HL-60 (cell line): Measurements from ENCODE around the gene PRSS33.

ENCODE experiments used
- POLR2AphosphoS5 ChIP-seq: IDR thresholded peaks from 2 replicates; pipeline ENCODE4 v1.6.1; 2012; ENCODE audit warnings: low read depth
- TF ChIP-seq, protein P1 (sequence below): IDR thresholded peaks from one replicate; pipeline ENCODE4 v1.5.1; 2011; ENCODE audit warnings: low read length, control low read depth, inconsistent platforms; ENCODE audit not compliant: insufficient read depth
- TF ChIP-seq, protein P2 (sequence below): IDR thresholded peaks from 2 replicates; pipeline ENCODE4 v1.6.1; 2012; ENCODE audit warnings: low read depth; ENCODE audit not compliant: insufficient replicate concordance

DNA sequence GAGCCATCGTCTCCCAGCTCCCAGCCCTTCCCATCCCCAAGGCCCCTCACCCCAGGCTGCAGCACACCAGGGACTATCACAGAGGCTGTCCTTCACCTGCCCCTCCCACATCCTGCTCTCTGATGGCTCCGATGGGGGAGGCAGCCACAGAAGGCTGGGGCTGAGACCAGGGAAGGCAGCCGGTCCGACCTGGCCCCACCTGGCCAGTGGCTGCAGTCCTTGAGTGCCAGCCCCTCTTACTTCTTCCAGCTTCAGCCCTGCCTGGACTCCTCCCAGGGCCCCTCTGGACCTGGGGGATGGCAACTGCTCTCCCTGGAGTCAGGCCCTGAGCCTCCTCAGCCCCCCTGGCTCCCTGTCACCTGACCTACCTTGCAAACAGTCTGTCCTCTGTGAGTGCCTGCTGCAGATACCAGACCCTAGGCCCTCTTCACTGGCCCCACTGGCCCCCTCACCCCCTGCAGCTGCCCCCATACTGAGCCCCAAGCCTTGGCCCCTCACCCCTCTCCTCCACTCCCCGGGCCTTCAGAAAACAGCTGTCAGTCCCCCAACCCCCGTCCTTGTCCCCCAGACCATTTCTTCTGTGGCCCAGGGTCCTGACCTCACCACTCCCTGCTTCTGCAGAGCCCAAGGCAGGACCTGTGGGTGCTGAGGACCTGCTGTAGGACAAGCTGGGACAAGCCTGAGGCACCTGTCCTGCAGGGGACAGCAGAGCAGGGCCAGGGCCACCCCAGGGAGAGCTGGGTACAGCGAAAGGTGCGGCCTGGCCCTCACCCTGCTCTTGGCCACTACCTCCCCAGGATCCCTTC, 47.5 kb downstream of the PRSS33 start:
- no peak for TF ChIP-seq POLR2AphosphoS5
- TF ChIP-seq, protein P1, sequence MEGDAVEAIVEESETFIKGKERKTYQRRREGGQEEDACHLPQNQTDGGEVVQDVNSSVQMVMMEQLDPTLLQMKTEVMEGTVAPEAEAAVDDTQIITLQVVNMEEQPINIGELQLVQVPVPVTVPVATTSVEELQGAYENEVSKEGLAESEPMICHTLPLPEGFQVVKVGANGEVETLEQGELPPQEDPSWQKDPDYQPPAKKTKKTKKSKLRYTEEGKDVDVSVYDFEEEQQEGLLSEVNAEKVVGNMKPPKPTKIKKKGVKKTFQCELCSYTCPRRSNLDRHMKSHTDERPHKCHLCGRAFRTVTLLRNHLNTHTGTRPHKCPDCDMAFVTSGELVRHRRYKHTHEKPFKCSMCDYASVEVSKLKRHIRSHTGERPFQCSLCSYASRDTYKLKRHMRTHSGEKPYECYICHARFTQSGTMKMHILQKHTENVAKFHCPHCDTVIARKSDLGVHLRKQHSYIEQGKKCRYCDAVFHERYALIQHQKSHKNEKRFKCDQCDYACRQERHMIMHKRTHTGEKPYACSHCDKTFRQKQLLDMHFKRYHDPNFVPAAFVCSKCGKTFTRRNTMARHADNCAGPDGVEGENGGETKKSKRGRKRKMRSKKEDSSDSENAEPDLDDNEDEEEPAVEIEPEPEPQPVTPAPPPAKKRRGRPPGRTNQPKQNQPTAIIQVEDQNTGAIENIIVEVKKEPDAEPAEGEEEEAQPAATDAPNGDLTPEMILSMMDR, result no peak
- TF ChIP-seq, protein P2, sequence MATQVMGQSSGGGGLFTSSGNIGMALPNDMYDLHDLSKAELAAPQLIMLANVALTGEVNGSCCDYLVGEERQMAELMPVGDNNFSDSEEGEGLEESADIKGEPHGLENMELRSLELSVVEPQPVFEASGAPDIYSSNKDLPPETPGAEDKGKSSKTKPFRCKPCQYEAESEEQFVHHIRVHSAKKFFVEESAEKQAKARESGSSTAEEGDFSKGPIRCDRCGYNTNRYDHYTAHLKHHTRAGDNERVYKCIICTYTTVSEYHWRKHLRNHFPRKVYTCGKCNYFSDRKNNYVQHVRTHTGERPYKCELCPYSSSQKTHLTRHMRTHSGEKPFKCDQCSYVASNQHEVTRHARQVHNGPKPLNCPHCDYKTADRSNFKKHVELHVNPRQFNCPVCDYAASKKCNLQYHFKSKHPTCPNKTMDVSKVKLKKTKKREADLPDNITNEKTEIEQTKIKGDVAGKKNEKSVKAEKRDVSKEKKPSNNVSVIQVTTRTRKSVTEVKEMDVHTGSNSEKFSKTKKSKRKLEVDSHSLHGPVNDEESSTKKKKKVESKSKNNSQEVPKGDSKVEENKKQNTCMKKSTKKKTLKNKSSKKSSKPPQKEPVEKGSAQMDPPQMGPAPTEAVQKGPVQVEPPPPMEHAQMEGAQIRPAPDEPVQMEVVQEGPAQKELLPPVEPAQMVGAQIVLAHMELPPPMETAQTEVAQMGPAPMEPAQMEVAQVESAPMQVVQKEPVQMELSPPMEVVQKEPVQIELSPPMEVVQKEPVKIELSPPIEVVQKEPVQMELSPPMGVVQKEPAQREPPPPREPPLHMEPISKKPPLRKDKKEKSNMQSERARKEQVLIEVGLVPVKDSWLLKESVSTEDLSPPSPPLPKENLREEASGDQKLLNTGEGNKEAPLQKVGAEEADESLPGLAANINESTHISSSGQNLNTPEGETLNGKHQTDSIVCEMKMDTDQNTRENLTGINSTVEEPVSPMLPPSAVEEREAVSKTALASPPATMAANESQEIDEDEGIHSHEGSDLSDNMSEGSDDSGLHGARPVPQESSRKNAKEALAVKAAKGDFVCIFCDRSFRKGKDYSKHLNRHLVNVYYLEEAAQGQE, result no peak
